Fibroblast of villous mesenchyme (primary cell): ENCODE data around the gene NOL11. TPM values are rescaled to one million over a fixed set of nuclear protein-coding genes. Genes with fewer than 3 reads are reported as not detected.

Source experiments
- DNase-seq: peaks from one replicate; pipeline ENCODE4 v3.0.0-alpha.2; 2010; ENCODE audit warnings: low read depth
- H3K4me3 ChIP-seq: 2 replicates; pipeline ENCODE4 v1.5.1; 2011; ENCODE audit warnings: low read depth, mild to moderate bottlenecking, low read length
- CTCF ChIP-seq: IDR thresholded peaks from 2 replicates; pipeline ENCODE4 v1.5.1; 2012; ENCODE audit warnings: low read depth, mild to moderate bottlenecking, low read length; ENCODE audit not compliant: insufficient read depth
- total RNA-seq: library from RNA; depleted of rRNA; stranded (reverse); fragments of >200 nt; gene quantifications from 2 replicates; pipeline ENCODE4 v1.2.3, GENCODE V29; 2012

Gene NOL11
- total RNA-seq = 37.7 and 57.4 TPM in 2 replicates

- peak; percentile 99 for DNase-seq
- peak; percentile 86 for TF ChIP-seq CTCF
- peak within 1 kb of the TSS; percentile 93 for H3K4me3 ChIP-seq
These were observed at the start of gene NOL11 for GRCh38 chr17:67717624-67718324. Gene NOL11 (plus strand): TSS chr17:67717936. CDS start chr17:67717948, 12 bp downstream.

- DNase-seq = no peak
- no peak overlapping the region for H3K4me3 ChIP-seq
- no peak for TF ChIP-seq CTCF
These were observed 46.2 kb upstream of the NOL11 start for GRCh38 chr17:67671493-67671892.

GRCh38 chr17:67672592-67673335, 45.0 kb upstream of the NOL11 start:
- no peak for TF ChIP-seq CTCF
- no peak overlapping the region for H3K4me3 ChIP-seq
- DNase-seq = no peak

GRCh38 chr17:67675481-67675880, 42.3 kb upstream of the NOL11 start:
- TF ChIP-seq CTCF = no peak
- DNase-seq = no peak
- no peak overlapping the region for H3K4me3 ChIP-seq

GRCh38 chr17:67676305-67676704, 41.4 kb upstream of the NOL11 start:
- no peak for DNase-seq
- no peak for TF ChIP-seq CTCF
- no peak overlapping the region for H3K4me3 ChIP-seq

GRCh38 chr17:67678414-67678813, 39.3 kb upstream of the NOL11 start:
- H3K4me3 ChIP-seq = no peak overlapping the region
- no peak for TF ChIP-seq CTCF
- no peak for DNase-seq
